ENCODE data around the gene PEX13.
"Not testable (repeated sequence)": the region's sequence is repeated elsewhere in the genome, so short reads cannot be mapped to it uniquely, and the experiment has no call there.

Gene PEX13

GRCh38 chr2:60977562-60977895 is 40.0 kb upstream of the PEX13 start:
- no peak overlapping the region for H3K27ac ChIP-seq
- TF ChIP-seq ZFX (IDR thresholded peaks at IDR 0.05) (no peak), CTCF (conservative IDR thresholded peaks at IDR 0.05) (no peak)

GRCh38 chr2:60979231-60979630 is 38.3 kb upstream of the PEX13 start:
- H3K27ac ChIP-seq = no peak overlapping the region
- TF ChIP-seq CTCF (conservative IDR thresholded peaks at IDR 0.05) (no peak), ZFX (IDR thresholded peaks at IDR 0.05) (no peak)

DNA sequence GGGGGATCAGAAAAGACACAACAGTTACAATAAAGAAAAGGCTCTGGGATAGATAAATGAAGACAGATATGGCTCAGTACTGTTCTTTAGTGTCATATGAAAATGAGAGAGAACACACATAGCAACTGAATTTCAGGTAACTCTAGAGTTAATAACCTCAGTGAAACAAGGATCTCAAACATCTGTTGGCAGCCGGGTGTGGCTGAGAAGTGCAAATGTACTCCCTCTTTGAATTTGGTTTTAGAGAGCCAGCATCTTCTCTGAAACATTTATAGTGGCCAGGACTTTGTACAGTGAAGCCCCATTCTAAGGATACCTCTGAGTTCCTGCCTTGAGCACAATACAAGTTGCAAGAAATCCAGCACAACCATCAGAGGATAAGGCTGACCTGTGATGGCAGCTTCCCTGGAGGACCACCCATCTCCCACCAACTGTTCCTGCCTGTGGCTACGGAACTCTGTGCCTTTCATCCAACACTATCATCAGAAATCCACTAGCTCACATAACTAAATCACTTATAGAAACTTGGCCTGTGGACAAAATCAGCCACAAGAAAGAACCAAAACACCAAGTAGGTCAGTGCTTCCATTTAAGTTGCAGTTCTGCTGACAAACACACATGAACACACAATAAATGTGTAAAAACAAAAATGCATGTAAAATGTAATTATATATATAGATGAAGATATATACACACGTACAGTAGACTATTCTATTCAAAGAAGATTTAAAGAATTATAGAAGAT is 37.3 kb upstream of the PEX13 start:
- TF ChIP-seq CTCF (conservative IDR thresholded peaks at IDR 0.05) (no peak), ZFX (IDR thresholded peaks at IDR 0.05) (no peak)
- H3K27ac ChIP-seq = no peak overlapping the region

- H3K27ac ChIP-seq = not testable (repeated sequence)
Observed at GRCh38 chr2:60982066-60982465, 35.5 kb upstream of the PEX13 start.

GRCh38 chr2:60984720-60985119 is 32.8 kb upstream of the PEX13 start:
- TF ChIP-seq ZFX (IDR thresholded peaks at IDR 0.05) = no peak
- no peak for TF ChIP-seq CTCF (conservative IDR thresholded peaks at IDR 0.05)
- no peak overlapping the region for H3K27ac ChIP-seq

GRCh38 chr2:60987041-60987440 is 30.5 kb upstream of the PEX13 start:
- H3K27ac ChIP-seq = no peak overlapping the region
- no peak for TF ChIP-seq ZFX (IDR thresholded peaks at IDR 0.05)
- no peak for TF ChIP-seq CTCF (conservative IDR thresholded peaks at IDR 0.05)

DNA sequence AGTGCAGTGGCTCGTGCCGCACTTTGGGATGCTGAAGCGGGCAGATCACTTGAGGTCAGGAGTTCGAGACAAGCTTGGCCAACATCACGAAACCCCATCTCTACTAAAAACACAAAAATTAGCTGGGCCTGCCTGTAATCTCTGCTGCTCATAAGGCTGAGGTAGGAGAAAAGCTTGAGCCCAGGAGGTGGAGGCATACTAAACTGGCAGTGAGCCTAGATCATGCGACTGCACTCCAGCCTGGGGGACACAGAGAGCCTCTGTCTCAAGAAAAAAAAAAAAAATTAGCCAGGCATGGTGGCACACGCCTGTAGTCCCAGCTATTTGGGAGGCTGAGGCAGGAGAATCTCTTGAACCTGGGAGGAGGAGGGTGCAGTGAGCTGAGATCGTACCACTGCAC is 29.9 kb upstream of the PEX13 start:
- H3K27ac ChIP-seq = not testable (repeated sequence)

GRCh38 chr2:60989259-60989658 is 28.3 kb upstream of the PEX13 start:
- no peak for TF ChIP-seq CTCF (conservative IDR thresholded peaks at IDR 0.05)
- no peak for TF ChIP-seq ZFX (IDR thresholded peaks at IDR 0.05)
- H3K27ac ChIP-seq = no peak overlapping the region
